ENCODE measurements around the gene ZNF787.
A peak's percentile ranks its signal among the peaks of the same experiment; 100 is the strongest.
"Not testable (repeated sequence)": the region's sequence is repeated elsewhere in the genome, so short reads cannot be mapped to it uniquely, and the experiment has no call there.

Gene ZNF787
- total RNA-seq: 18.4 reads per million, percentile 45 among the genes with 10 or more reads in this experiment

- peak; percentile 94 for DNase-seq
These were observed at the start of gene ZNF787 for GRCh38 chr19:56121180-56122167. Gene ZNF787 (minus strand): TSS chr19:56121295. CDS start chr19:56103217, 18,078 bp downstream.

DNA sequence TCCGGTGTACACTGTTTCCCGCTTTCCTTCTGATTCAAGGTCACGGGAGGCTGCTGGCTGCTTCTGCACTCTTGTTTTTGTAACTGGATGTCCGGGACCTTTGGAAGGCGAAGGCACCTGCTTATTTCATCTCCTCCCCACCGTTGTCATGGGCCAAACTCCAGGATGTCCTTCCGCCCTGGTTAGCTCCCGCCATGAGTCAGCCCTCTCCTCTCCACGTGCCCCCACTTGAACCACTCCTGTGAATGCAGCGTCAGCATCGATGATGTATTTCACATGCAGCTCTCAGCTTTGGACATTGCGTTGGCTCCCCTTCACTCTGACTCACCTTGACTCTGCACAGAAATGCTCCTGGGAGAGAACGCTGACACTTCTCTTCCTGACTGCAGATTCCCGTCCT lies 49.2 kb upstream of the ZNF787 start:
- no peak for DNase-seq

- DNase-seq: no peak
These were observed 46.0 kb upstream of the ZNF787 start for GRCh38 chr19:56167064-56167578.

GRCh38 chr19:56163097-56163496 lies 42.0 kb upstream of the ZNF787 start:
- no peak for DNase-seq

- DNase-seq: no peak
These were observed 41.2 kb upstream of the ZNF787 start for GRCh38 chr19:56162258-56162657.

GRCh38 chr19:56161534-56161933 lies 40.4 kb upstream of the ZNF787 start:
- no peak for DNase-seq

- no peak for DNase-seq
These were observed 38.7 kb upstream of the ZNF787 start for GRCh38 chr19:56159622-56160271.

DNA sequence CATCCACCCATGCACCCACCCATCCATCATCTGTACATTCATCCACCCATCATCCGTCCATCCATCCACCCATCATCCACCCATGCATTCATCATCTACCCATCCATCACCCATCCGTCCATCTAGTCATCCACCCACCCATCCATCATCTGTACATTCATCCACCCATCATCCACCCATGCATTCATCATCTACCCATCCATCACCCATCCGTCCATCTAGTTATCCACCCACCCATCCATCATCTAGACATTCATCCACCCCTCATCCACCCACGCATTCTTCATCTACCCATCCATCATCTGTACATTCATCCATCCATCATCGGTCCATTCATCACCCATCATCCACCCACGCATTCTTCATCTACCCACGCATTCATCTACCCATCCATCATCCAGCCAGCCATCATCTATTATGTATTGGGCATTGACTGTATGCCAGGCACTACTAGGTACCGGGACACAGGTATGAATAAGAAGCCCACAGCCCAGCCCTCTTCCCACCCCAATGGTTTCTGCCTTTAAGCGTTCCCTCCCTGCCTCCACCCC lies 38.0 kb upstream of the ZNF787 start:
- DNase-seq: no peak

- no peak for DNase-seq
These were observed 37.2 kb upstream of the ZNF787 start for GRCh38 chr19:56158170-56158757.

DNA sequence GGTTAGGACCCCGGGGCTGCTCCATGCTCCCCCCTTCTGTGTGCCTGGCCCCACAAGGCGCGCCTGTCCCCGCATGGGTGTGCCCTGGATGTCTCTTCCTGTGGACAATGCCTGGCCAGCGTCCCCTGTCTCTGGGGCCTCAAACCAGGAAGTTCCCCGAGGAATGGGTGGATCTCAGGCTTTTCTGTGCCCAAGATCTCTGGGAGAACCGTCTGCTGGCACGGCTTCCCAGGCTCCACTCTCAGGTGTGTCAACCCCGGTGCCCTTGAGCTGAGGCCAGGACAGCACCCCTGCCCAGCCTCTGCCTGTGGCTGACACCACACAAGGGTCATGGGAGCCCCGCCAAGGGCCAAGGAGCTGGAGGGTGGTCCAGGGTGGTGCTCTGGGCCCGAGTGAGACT lies 35.7 kb upstream of the ZNF787 start:
- DNase-seq: no peak

- DNase-seq: no peak
These were observed 34.1 kb upstream of the ZNF787 start for GRCh38 chr19:56155124-56155687.

DNA sequence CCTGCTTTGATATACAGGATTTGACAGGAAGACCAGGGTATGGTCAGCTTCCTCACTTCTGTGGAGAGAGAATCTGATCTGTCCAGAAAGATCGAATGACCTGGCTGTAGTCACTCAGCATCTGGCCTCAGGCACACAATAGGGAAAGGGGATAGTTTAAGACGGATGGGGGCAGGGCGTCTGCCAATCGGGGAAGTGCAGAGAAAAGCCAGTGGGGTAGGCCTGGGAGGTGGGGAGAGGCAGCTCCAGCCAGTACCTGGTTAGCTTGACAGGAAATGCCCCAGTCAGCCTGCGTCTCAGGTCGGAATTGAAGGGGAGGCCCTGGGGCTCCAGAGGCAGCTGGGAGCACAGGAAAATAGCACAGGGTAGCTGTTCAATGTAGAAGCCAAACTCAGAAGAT lies 32.4 kb upstream of the ZNF787 start:
- DNase-seq: no peak

- DNase-seq: no peak
These were observed 31.5 kb upstream of the ZNF787 start for GRCh38 chr19:56152644-56153043.

- no peak for DNase-seq
These were observed 29.3 kb upstream of the ZNF787 start for GRCh38 chr19:56150358-56150757.

DNA sequence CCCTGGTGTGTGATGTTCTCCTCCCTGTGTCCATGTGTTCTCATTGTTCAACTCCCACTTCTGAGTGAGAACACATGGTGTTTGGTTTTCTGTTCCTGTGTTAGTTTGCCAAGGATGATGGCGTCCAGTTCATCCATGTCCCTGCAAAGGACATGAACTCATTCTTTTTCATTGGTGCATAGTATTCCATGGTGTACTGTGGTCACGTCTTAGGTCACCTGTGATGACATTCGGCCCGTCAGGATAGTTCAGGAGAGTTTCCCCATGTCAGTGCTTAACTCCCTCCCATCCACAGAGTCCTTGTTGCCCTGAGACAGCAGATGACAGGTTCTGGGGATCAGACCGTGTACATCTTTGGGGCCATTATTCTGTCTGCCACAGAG lies 28.6 kb upstream of the ZNF787 start:
- no peak for DNase-seq

DNA sequence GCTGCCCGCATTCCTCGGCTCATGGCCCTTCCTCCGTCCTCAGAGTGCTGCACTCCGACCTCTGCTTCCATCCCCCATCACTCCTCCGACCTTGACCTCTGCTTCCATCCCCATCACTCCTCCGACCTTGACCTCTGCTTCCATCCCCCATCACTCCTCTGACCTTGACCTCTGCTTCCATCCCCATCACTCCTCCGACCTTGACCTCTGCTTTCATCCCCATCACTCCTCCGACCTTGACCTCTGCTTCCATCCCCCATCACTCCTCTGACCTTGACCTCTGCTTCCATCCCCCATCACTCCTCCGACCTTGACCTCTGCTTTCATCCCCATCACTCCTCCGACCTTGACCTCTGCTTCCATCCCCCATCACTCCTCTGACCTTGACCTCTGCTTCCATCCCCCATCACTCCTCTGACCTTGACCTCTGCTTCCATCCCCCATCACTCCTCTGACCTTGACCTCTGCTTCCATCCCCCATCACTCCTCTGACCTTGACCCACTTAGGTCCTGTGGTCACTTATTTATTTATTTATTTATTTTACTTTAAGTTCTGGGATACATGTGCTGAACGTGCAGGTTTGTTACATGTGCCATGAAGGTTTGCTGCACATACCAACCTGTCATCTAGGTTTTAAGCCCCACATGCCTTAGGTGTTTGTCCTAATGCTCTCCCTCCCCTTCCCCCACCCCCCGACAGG lies 28.0 kb upstream of the ZNF787 start:
- DNase-seq: not testable (repeated sequence)

DNA sequence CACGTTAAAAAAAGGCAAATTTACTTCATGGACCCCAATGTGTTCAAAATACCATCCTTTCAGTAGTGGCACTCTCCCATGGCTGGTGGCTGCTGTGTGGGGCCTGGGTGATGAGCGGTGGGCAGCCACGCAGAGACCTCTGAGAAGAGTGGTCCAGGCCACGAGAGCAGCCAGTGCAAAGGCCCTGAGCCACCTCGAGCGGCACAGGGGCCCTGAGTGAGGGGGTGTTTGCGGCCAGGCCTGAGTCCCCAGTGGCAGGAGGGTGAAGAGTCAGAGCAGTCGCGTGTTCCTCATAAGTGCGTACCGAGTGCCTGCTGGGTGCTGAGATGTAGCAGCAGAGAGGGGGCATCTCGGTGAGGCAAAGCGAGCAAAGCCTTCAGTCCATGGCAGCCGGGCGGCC lies 27.0 kb upstream of the ZNF787 start:
- no peak for DNase-seq

GRCh38 chr19:56147307-56147706 lies 26.2 kb upstream of the ZNF787 start:
- DNase-seq: no peak

GRCh38 chr19:56146904-56147303 lies 25.8 kb upstream of the ZNF787 start:
- DNase-seq: no peak

DNA sequence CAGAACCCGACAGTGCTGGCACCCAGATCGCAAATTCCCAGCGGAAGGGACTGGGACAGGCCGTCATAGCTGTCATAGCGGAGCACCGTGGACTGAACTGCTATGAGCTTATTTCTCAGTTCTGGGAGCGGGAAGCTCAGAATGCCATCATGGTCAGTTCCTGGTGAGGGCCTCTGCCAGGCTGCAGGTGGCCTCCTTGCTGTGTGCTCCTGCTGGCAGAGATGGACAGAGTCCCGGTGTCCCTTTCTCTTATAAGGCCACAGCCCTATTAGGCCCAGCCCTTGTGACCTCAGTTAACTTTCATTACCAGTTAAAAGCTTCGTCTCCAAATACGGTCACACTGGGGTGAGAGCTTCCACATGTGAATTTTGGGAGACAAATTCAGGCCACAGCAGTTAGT lies 24.6 kb upstream of the ZNF787 start:
- no peak for DNase-seq

DNA sequence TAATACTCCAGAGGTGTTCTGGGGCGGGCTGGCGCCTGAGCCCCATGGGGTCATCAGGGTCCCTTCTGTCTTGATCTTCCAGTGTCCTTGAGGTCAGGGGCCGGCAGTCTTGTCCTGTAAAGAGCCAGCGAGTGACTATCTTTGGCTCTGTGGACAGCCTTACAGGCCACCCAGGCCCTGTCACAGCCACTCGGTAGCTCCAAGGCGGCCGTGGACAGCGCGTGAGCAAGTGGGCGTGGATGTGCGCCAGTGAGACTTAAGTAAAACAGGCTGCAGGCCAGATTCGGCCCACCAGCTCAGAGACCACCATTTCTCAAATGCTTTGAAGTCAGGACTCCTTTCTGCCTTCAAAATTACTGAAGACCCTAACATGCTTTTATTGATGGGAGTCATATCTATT lies 23.7 kb upstream of the ZNF787 start:
- DNase-seq: no peak

DNA sequence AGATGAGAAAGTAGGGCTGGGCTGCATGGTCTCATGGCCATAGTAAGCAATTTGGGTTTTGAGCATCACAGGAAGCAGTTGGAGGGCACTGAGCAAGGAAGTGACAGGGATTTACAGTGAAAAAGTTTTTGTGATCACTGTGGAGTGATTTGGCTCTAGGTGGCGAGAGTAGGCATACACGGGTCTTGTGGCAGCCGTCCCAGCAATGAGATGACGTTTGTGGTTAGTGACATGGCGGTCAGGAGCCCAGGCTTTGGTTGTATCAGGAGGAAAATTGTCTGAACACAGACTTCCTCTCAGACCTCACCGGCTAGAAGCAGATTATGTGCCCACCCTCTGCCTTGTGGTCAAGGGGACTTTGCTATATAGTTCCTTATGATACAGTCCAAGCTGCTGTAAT lies 23.3 kb upstream of the ZNF787 start:
- DNase-seq: no peak

Measured in effector CD4-positive, alpha-beta T cell (primary cell).